ENCODE results near the gene TSPEAR.
"Not testable (repeated sequence)": the region's sequence is repeated elsewhere in the genome, so short reads cannot be mapped to it uniquely, and the experiment has no call there.

TSPEAR gene

GRCh38 chr21:44580231-44580821 lies 131.0 kb downstream of the TSPEAR start, which contains the start of gene KRTAP10-5:
TSS of gene KRTAP10-5 (minus strand) at chr21:44580604. CDS start at chr21:44580578, 26 bp downstream.
- DNase-seq = not testable (repeated sequence)

- DNase-seq = no peak
These were observed 131.6 kb downstream of the TSPEAR start for GRCh38 chr21:44579833-44580144.

GRCh38 chr21:44579056-44579832 lies 132.1 kb downstream of the TSPEAR start:
- DNase-seq = no peak

GRCh38 chr21:44578371-44579055 lies 132.9 kb downstream of the TSPEAR start:
- no peak for DNase-seq

GRCh38 chr21:44576025-44576420 lies 135.3 kb downstream of the TSPEAR start:
- DNase-seq = no peak

- no peak for DNase-seq
These were observed 135.9 kb downstream of the TSPEAR start for GRCh38 chr21:44575307-44576024.

- DNase-seq = no peak
These were observed 136.7 kb downstream of the TSPEAR start for GRCh38 chr21:44574457-44575306.

- not testable (repeated sequence) for DNase-seq
These were observed 137.5 kb downstream of the TSPEAR start, which contains the start of gene KRTAP10-4 for GRCh38 chr21:44573630-44574456. TSS of gene KRTAP10-4 (plus strand) at chr21:44573729. CDS start at chr21:44573759, 30 bp downstream.

GRCh38 chr21:44572959-44573583 lies 138.3 kb downstream of the TSPEAR start:
- DNase-seq = no peak

- DNase-seq = no peak
These were observed 139.3 kb downstream of the TSPEAR start for GRCh38 chr21:44571844-44572782.

- DNase-seq = no peak
These were observed 140.1 kb downstream of the TSPEAR start for GRCh38 chr21:44571296-44571695.

GRCh38 chr21:44569861-44570517 lies 141.4 kb downstream of the TSPEAR start:
- no peak for DNase-seq

GRCh38 chr21:44568667-44569556 lies 142.5 kb downstream of the TSPEAR start:
- DNase-seq = no peak

- no peak for DNase-seq
These were observed 143.1 kb downstream of the TSPEAR start for GRCh38 chr21:44568261-44568660.

- DNase-seq = no peak
These were observed 143.7 kb downstream of the TSPEAR start for GRCh38 chr21:44567481-44568171.

GRCh38 chr21:44566403-44566802 lies 145.0 kb downstream of the TSPEAR start:
- DNase-seq = no peak

GRCh38 chr21:44564886-44565598 lies 146.3 kb downstream of the TSPEAR start:
- DNase-seq = no peak

All from activated effector memory CD4-positive, alpha-beta T cell treated with Interleukin-2 at 50 U/mL for 16 hours (primary cell).